ENCODE data around the gene MED12L. TPM values are rescaled to one million over a fixed set of nuclear protein-coding genes. Genes with fewer than 3 reads are reported as not detected.

The MED12L gene
- total RNA-seq, 1 experiment from 2014 or later: 14.9 TPM

DNA sequence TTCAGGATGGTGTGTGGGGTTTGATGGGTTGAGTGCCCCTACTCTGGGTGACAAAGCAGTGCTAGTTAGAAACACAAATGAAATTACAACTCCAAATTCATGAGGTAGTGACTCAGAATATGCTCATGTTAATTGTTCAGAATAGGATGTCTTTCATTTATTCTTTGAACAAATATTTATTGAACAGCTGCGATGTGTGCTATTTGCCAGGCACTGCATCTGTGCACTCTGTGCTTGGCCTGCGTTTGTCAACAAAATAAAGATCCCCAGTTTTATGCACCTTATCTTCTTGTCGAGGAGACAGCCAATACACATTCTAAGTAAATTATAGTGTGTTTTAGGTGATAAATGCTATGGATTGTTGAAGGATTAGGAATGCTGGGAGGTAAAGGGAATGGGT is 27.3 kb downstream of the MED12L start:
- Histone ChIP-seq H3K79me1 (ENCODE audit: insufficient read depth, low read depth, low read length, poor library complexity, severe bottlenecking) (no peaks in the 10 kb centered on the region), H3K23me2 (ENCODE audit: insufficient read length, low read depth, low read length, poor library complexity, severe bottlenecking) (no peaks in the 10 kb centered on the region), H4K20me1 (ENCODE audit: control insufficient read depth, insufficient read depth, insufficient read length) (no peaks in the 10 kb centered on the region), H4K91ac (ENCODE audit: insufficient read length, low read depth, low read length) (no peak overlapping the region), H3K27ac (ENCODE audit: insufficient read length, low read depth, low read length) (no peak overlapping the region), H3K9ac (ENCODE audit: extremely low read depth, insufficient read length, low read length) (no peak overlapping the region), H4K8ac (replicated peaks; ENCODE audit: insufficient read length, low read depth, low read length) (no peak overlapping the region), H3K9me3 (ENCODE audit: control insufficient read depth, low read depth, low read length) (no peaks in the 10 kb centered on the region), H2BK120ac (ENCODE audit: low read depth, low read length, poor library complexity, severe bottlenecking) (no peak overlapping the region), H3K14ac (ENCODE audit: insufficient read depth, low read length) (no peak overlapping the region), H2BK15ac (ENCODE audit: low read depth, low read length) (no peak overlapping the region), H3K4me2 (ENCODE audit: insufficient read depth, insufficient read length, low read length) (no peak overlapping the region), H3K23ac (ENCODE audit: insufficient read length, low read depth, low read length) (no peak overlapping the region), H3K27me3 (ENCODE audit: insufficient read depth, low read length) (no peaks in the 10 kb centered on the region), H2AK5ac (ENCODE audit: insufficient read length, low read length) (no peak overlapping the region), H2BK12ac (ENCODE audit: insufficient read length, low read depth, low read length) (no peak overlapping the region), H4K5ac (ENCODE audit: insufficient read length, low read depth, low read length) (no peak overlapping the region), H3K79me2 (ENCODE audit: insufficient read depth, low read length) (peaks cover 14% of the 10 kb centered on the region; the same call in 1 of the 2 replicates), H2AFZ (ENCODE audit: low read length) (no peak overlapping the region), H2BK5ac (ENCODE audit: insufficient read length, low read length) (no peak overlapping the region), H3T11ph (ENCODE audit: low read length) (no peak overlapping the region), H3K4ac (ENCODE audit: low read depth, low read length) (no peak overlapping the region), H2BK20ac (ENCODE audit: low read depth, low read length, poor library complexity, severe bottlenecking) (no peak overlapping the region), H3K18ac (ENCODE audit: insufficient read length, low read depth, low read length) (no peak overlapping the region), H3K56ac (ENCODE audit: insufficient read length, low read depth, low read length) (no peak overlapping the region), H3K4me1 (ENCODE audit: insufficient read depth, low read length) (peaks cover under 1% of the 10 kb centered on the region; the same call in 1 of the 2 replicates)
- no CpG with 5 or more reads among the region's 3 CpGs for WGBS (ENCODE audit: extremely low coverage, insufficient read length, low lambda C conversion rate)
- H3K4me1 Mint-ChIP-seq: peaks cover 27 to 30% of the 10 kb centered on the region in 2 experiments
- DNase-seq: no peak
- H3K4me3 Mint-ChIP-seq: no peak overlapping the region
- H3K27ac Mint-ChIP-seq: no peak overlapping the region
- TF ChIP-seq CTCF (conservative IDR thresholded peaks at IDR 0.05): no peak
- H3K36me3 Mint-ChIP-seq (ENCODE audit: insufficient read depth in 1 of 3, low read depth in 3 of 3): peaks cover 3 to 5% (median 3%) of the 10 kb centered on the region in 3 experiments; a peak in 4 of 7 replicates
- no peaks in the 10 kb centered on the region for H3K9me3 Mint-ChIP-seq
- H3K27me3 Mint-ChIP-seq (ENCODE audit: low read depth): no peaks in the 10 kb centered on the region

Measured in H9 (cell line).